DOHH2 (cell line): ENCODE data around the gene GATA6.

Experiments
- H3F3A ChIP-seq: fragments of 200-600 bp; sonication (generic), shearing (Covaris generic); 2 replicates; pipeline ENCODE4 v1.6.0; 2016; ENCODE audit warnings: antibody characterized with exemption, mild to moderate bottlenecking; ENCODE audit not compliant: control insufficient read depth, insufficient read depth
- H3K27ac ChIP-seq: fragments of 200-600 bp; sonication (generic); 2 replicates; pipeline ENCODE4 v1.5.1; 2014; ENCODE audit warnings: low read depth, mild to moderate bottlenecking, low read length, moderate library complexity
- H3K27me3 ChIP-seq: fragments of 200-600 bp; sonication (generic); 2 replicates; pipeline ENCODE4 v1.6.1; 2014; ENCODE audit warnings: mild to moderate bottlenecking, low read length, mixed read lengths; ENCODE audit not compliant: control insufficient read depth
- H3K36me3 ChIP-seq: fragments of 200-600 bp; sonication (generic); 2 replicates; pipeline ENCODE4 v1.6.1; 2014; ENCODE audit warnings: mild to moderate bottlenecking, low read length, moderate library complexity, mixed read lengths; ENCODE audit not compliant: control insufficient read depth
- H3K4me1 ChIP-seq: fragments of 200-600 bp; sonication (generic); 2 replicates; pipeline ENCODE4 v1.6.1; 2014; ENCODE audit warnings: mild to moderate bottlenecking, low read length, mixed read lengths; ENCODE audit not compliant: control insufficient read depth
- H3K4me2 ChIP-seq: fragments of 200-600 bp; sonication (generic); 2 replicates; pipeline ENCODE4 v1.6.0; 2014; ENCODE audit warnings: mild to moderate bottlenecking, low read length, moderate library complexity
- H3K4me3 ChIP-seq: fragments of 200-600 bp; sonication (generic); 2 replicates; pipeline ENCODE4 v1.5.1; 2014; ENCODE audit warnings: mild to moderate bottlenecking, low read length, mixed read lengths
- H3K79me2 ChIP-seq: fragments of 200-600 bp; sonication (generic); 2 replicates; pipeline ENCODE4 v1.6.1; 2014; ENCODE audit warnings: mild to moderate bottlenecking, low read length, mixed read lengths; ENCODE audit not compliant: control insufficient read depth
- H3K9me2 ChIP-seq: fragments of 200-600 bp; sonication (generic); replicated peaks from 2 replicates; pipeline ENCODE4 v1.6.1; 2014; ENCODE audit warnings: mild to moderate bottlenecking, low read length, mixed read lengths; ENCODE audit not compliant: control insufficient read depth
- H3K9me3 ChIP-seq: fragments of 200-600 bp; sonication (generic); 2 replicates; pipeline ENCODE4 v1.6.1; 2014; ENCODE audit warnings: antibody characterized with exemption, low read length, mixed read lengths; ENCODE audit not compliant: control insufficient read depth, insufficient read depth
- H4K20me1 ChIP-seq: fragments of 200-600 bp; sonication (generic); 2 replicates; pipeline ENCODE4 v1.6.0; 2014; ENCODE audit warnings: low read depth, mild to moderate bottlenecking, antibody characterized with exemption, low read length, moderate library complexity; ENCODE audit not compliant: control insufficient read depth, insufficient read depth
- CTCF ChIP-seq: fragments of 200-600 bp; sonication (generic); IDR thresholded peaks from one replicate; pipeline ENCODE4 v1.5.1; 2014; ENCODE audit warnings: antibody characterized with exemption, mild to moderate bottlenecking, low read depth, low read length; ENCODE audit not compliant: poor library complexity, severe bottlenecking
- EZH2phosphoT487 ChIP-seq: fragments of 200-600 bp; sonication (generic); IDR thresholded peaks from 2 replicates; pipeline ENCODE4 v1.6.1; 2017; ENCODE audit warnings: borderline replicate concordance, mild to moderate bottlenecking, antibody characterized with exemption, low read length, moderate library complexity, mixed read lengths

Gene GATA6

GRCh38 chr18:22149710-22150109 is 19.7 kb upstream of the GATA6 start:
- Histone ChIP-seq H3K27me3 (no peaks in the 10 kb centered on the region), H3K9me2 (no peaks in the 10 kb centered on the region), H3K27ac (no peak overlapping the region), H4K20me1 (no peaks in the 10 kb centered on the region), H3F3A (no peaks in the 10 kb centered on the region), H3K4me2 (no peak overlapping the region), H3K36me3 (no peaks in the 10 kb centered on the region), H3K79me2 (no peaks in the 10 kb centered on the region), H3K4me1 (no peaks in the 10 kb centered on the region), H3K4me3 (no peak overlapping the region), H3K9me3 (no peaks in the 10 kb centered on the region)
- no peak for TF ChIP-seq EZH2phosphoT487
- TF ChIP-seq CTCF, result no peak

DNA sequence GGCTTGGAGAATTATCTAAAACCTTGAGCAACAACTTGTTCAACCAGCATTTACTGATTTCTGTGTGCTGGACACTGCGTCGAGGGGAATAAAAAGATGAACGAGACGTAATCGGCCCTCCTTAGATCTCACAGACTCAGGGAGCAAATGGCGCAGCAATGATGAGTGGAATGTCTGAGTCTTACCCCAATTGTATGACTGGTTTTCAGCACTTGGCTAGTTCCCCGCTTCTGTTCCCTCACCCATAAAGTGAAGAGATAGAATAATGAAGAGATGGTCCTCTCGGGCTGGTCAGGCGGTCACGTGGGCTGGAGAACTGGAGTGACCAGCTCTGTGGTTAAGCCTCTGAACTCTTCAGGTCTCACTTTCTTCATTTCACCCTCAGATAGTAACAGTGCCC is 17.3 kb upstream of the GATA6 start:
- Histone ChIP-seq H3F3A (no peaks in the 10 kb centered on the region), H3K79me2 (no peaks in the 10 kb centered on the region), H4K20me1 (no peaks in the 10 kb centered on the region), H3K4me1 (no peaks in the 10 kb centered on the region), H3K4me3 (no peak overlapping the region), H3K4me2 (no peak overlapping the region), H3K9me3 (no peaks in the 10 kb centered on the region), H3K27me3 (no peaks in the 10 kb centered on the region), H3K36me3 (no peaks in the 10 kb centered on the region), H3K27ac (no peak overlapping the region), H3K9me2 (no peaks in the 10 kb centered on the region)
- TF ChIP-seq CTCF (no peak), EZH2phosphoT487 (no peak)

- Histone ChIP-seq H3K79me2 (no peaks in the 10 kb centered on the region), H4K20me1 (no peaks in the 10 kb centered on the region), H3K4me2 (no peak overlapping the region), H3K4me1 (no peaks in the 10 kb centered on the region), H3K36me3 (no peaks in the 10 kb centered on the region), H3K9me3 (no peaks in the 10 kb centered on the region), H3K27me3 (no peaks in the 10 kb centered on the region), H3K27ac (no peak overlapping the region), H3F3A (no peaks in the 10 kb centered on the region), H3K9me2 (no peaks in the 10 kb centered on the region), H3K4me3 (no peak overlapping the region)
- TF ChIP-seq EZH2phosphoT487, result no peak
- TF ChIP-seq CTCF, result no peak
These were observed 16.0 kb upstream of the GATA6 start for GRCh38 chr18:22153428-22153827.

- TF ChIP-seq CTCF (no peak), EZH2phosphoT487 (no peak)
- no peak overlapping the region for H3K4me2 ChIP-seq
- no peaks in the 10 kb centered on the region for H3K4me1 ChIP-seq
- no peaks in the 10 kb centered on the region for H3F3A ChIP-seq
- no peaks in the 10 kb centered on the region for H3K27me3 ChIP-seq
- no peaks in the 10 kb centered on the region for H4K20me1 ChIP-seq
- no peaks in the 10 kb centered on the region for H3K79me2 ChIP-seq
- no peaks in the 10 kb centered on the region for H3K9me2 ChIP-seq
- H3K4me3 ChIP-seq, result no peak overlapping the region
- no peak overlapping the region for H3K27ac ChIP-seq
- H3K36me3 ChIP-seq, result no peaks in the 10 kb centered on the region
- H3K9me3 ChIP-seq, result no peaks in the 10 kb centered on the region
These were observed 13.8 kb upstream of the GATA6 start for GRCh38 chr18:22155584-22155983.
